Ishikawa (cell line): Measurements from ENCODE around the gene SH3D21.

Source experiments
- CEBPB ChIP-seq: IDR thresholded peaks from 2 replicates; pipeline ENCODE4 v1.6.1; 2012
- CREB1 ChIP-seq: IDR thresholded peaks from 2 replicates; pipeline ENCODE4 v1.6.1; 2012; ENCODE audit warnings: low read depth
- EGR1 ChIP-seq: IDR thresholded peaks from 2 replicates; pipeline ENCODE4 v1.6.1; 2012
- EP300 ChIP-seq: IDR thresholded peaks from 2 replicates; pipeline ENCODE4 v1.6.1; 2012; ENCODE audit warnings: borderline replicate concordance
- FOXM1 ChIP-seq: IDR thresholded peaks from 2 replicates; pipeline ENCODE4 v1.6.1; 2012; ENCODE audit warnings: low read depth, borderline replicate concordance
- NFIC ChIP-seq: IDR thresholded peaks from 2 replicates; pipeline ENCODE4 v1.6.1; 2012
- RAD21 ChIP-seq: IDR thresholded peaks from 2 replicates; pipeline ENCODE4 v1.6.1; 2012; ENCODE audit warnings: low read depth
- TAF1 ChIP-seq: IDR thresholded peaks from 2 replicates; pipeline ENCODE4 v1.6.1; 2012; ENCODE audit warnings: low read depth, mild to moderate bottlenecking
- TCF12 ChIP-seq: IDR thresholded peaks from 2 replicates; pipeline ENCODE4 v1.6.1; 2012; ENCODE audit warnings: low read depth
- TEAD4 ChIP-seq: IDR thresholded peaks from 2 replicates; pipeline ENCODE4 v1.6.1; 2012
- USF1 ChIP-seq: IDR thresholded peaks from 2 replicates; pipeline ENCODE4 v1.6.1; 2012
- YY1 ChIP-seq: IDR thresholded peaks from 2 replicates; pipeline ENCODE4 v1.6.1; 2012; ENCODE audit warnings: low read depth
- ZBTB7A ChIP-seq: IDR thresholded peaks from 2 replicates; pipeline ENCODE4 v1.6.1; 2012; ENCODE audit warnings: low read depth
- TF ChIP-seq, protein P1 (sequence below): IDR thresholded peaks from 2 replicates; pipeline ENCODE4 v1.6.1; 2012; ENCODE audit warnings: low read depth, mild to moderate bottlenecking
- TF ChIP-seq, protein P2 (sequence below): IDR thresholded peaks from 2 replicates; pipeline ENCODE4 v1.6.1; 2012

Gene SH3D21

DNA sequence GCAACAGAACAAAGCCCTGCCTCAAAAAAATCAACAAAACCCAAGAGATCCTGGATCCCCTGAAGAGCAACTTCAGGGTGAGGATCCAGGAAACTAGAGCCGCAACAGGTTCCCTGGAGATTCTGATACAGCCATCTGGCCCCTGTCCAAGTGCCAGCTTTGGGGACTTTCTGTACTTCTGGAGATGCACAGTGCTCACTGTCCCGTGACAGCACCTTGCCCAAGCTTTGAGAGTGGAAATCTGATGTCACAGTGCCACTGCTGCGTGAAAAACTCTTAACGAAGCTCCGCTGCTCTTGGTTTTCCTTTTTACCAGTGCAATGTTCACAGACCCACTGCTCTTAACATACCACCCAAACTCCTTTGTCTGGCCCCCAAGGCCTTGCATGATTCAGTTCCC, 53.2 kb downstream of the SH3D21 start:
- TF ChIP-seq EGR1 (no peak), YY1 (no peak), ZBTB7A (no peak), TAF1 (no peak), FOXM1 (no peak), CEBPB (no peak), TEAD4 (no peak), RAD21 (no peak), USF1 (no peak), TCF12 (no peak), EP300 (no peak)
- TF ChIP-seq, protein P1, sequence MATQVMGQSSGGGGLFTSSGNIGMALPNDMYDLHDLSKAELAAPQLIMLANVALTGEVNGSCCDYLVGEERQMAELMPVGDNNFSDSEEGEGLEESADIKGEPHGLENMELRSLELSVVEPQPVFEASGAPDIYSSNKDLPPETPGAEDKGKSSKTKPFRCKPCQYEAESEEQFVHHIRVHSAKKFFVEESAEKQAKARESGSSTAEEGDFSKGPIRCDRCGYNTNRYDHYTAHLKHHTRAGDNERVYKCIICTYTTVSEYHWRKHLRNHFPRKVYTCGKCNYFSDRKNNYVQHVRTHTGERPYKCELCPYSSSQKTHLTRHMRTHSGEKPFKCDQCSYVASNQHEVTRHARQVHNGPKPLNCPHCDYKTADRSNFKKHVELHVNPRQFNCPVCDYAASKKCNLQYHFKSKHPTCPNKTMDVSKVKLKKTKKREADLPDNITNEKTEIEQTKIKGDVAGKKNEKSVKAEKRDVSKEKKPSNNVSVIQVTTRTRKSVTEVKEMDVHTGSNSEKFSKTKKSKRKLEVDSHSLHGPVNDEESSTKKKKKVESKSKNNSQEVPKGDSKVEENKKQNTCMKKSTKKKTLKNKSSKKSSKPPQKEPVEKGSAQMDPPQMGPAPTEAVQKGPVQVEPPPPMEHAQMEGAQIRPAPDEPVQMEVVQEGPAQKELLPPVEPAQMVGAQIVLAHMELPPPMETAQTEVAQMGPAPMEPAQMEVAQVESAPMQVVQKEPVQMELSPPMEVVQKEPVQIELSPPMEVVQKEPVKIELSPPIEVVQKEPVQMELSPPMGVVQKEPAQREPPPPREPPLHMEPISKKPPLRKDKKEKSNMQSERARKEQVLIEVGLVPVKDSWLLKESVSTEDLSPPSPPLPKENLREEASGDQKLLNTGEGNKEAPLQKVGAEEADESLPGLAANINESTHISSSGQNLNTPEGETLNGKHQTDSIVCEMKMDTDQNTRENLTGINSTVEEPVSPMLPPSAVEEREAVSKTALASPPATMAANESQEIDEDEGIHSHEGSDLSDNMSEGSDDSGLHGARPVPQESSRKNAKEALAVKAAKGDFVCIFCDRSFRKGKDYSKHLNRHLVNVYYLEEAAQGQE = no peak

DNA sequence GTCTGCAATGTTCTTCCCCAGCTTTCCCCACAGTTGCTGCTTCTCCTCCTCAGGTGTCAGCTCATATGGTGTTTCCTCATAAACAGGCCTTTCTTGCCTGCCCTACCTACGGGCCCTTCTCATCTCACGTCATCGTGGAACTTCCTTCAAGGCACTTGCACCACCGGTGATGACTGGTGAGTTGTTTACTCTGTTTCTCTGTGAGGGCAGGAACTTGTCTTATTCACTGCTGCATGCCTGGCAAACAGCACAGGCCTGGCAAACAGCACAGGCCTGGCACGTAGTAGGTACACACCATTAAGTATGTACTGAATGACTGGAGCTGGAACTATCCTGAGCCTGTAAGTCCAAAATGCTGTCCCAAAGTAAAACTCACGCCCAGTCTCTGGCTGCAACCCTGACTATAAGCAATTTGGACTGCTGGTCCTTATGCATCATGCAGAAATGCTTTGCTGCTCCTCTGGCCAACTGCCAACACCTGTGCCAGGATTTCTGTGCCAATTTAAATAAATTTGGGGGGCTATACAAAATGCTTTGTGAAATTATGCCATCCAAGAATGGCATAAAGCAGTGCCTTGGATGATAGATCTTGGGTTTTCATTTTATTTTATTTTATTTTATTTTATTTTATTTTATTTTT, 53.9 kb downstream of the SH3D21 start:
- peak; percentile 47 for TF ChIP-seq NFIC
- TF ChIP-seq CREB1 = no peak

DNA sequence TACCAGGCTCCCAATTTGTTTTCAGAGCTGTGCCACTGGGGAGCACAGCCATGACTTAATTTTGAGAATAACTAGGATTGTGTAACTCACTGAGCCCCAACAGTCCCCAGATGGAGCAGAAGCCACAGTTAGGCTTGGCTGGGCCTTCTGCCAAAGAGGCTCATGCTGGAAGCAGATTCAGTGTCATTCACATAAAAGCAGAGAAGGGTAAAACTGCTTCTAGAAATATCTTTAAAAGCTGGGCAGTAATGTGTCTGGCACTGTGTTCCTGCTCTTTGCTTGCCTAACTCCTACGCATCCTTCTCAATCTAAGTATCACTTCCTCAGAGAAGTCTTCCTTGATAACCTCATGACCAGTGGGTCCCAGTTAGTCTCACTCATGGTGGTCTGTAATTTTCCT, 59.2 kb downstream of the SH3D21 start:
- TF ChIP-seq EP300 (no peak), YY1 (no peak), TEAD4 (no peak), USF1 (no peak), NFIC (no peak), FOXM1 (no peak), CEBPB (no peak), TCF12 (no peak), CREB1 (no peak)

GRCh38 chr1:36366091-36366661, 60.0 kb downstream of the SH3D21 start:
- TF ChIP-seq RAD21 (no peak), ZBTB7A (no peak), NFIC (no peak), CREB1 (no peak), EGR1 (no peak)

- TF ChIP-seq, protein P2, sequence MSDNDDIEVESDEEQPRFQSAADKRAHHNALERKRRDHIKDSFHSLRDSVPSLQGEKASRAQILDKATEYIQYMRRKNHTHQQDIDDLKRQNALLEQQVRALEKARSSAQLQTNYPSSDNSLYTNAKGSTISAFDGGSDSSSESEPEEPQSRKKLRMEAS = no peak
- TF ChIP-seq TAF1 (no peak), YY1 (no peak), EP300 (no peak), CEBPB (no peak), ZBTB7A (no peak), CREB1 (no peak)
Measured at GRCh38 chr1:36367066-36367465, 60.9 kb downstream of the SH3D21 start.

- TF ChIP-seq CREB1 (no peak), NFIC (no peak), USF1 (no peak), EP300 (no peak), FOXM1 (no peak), EGR1 (no peak), TCF12 (no peak), RAD21 (no peak), TAF1 (no peak), YY1 (no peak), CEBPB (no peak)
- TF ChIP-seq, protein P2 = no peak
Measured at GRCh38 chr1:36367798-36368197, 61.6 kb downstream of the SH3D21 start.

- TF ChIP-seq FOXM1 (no peak), CEBPB (no peak), RAD21 (peak; percentile 59)
Measured at GRCh38 chr1:36369061-36369861, 63.1 kb downstream of the SH3D21 start.
